Measurements from ENCODE around the gene CIITA.

CIITA gene

DNA sequence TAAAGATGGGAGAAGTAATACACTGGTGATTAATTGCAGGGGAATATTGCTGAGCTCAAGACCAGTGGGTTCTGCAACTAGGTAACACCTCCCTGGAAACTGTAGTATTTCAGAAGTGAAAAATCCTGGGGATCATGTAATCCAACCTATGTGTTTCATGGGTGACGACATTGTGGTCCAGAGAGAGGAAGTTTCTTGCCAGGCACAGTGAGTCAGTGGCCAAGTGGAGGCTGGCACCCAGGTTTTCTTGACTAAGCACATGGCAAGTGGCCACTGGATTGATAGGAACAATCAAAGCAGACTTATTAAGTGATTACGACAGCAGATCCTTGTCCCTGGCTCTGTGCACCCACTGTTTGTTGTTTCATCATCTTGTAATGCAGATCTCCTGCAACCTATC lies 14.6 kb upstream of the CIITA start:
- H3K4me3 ChIP-seq (ENCODE audit: low read depth, low read length), result no peak overlapping the region
- no peak for DNase-seq (ENCODE audit: low read depth)

DNA sequence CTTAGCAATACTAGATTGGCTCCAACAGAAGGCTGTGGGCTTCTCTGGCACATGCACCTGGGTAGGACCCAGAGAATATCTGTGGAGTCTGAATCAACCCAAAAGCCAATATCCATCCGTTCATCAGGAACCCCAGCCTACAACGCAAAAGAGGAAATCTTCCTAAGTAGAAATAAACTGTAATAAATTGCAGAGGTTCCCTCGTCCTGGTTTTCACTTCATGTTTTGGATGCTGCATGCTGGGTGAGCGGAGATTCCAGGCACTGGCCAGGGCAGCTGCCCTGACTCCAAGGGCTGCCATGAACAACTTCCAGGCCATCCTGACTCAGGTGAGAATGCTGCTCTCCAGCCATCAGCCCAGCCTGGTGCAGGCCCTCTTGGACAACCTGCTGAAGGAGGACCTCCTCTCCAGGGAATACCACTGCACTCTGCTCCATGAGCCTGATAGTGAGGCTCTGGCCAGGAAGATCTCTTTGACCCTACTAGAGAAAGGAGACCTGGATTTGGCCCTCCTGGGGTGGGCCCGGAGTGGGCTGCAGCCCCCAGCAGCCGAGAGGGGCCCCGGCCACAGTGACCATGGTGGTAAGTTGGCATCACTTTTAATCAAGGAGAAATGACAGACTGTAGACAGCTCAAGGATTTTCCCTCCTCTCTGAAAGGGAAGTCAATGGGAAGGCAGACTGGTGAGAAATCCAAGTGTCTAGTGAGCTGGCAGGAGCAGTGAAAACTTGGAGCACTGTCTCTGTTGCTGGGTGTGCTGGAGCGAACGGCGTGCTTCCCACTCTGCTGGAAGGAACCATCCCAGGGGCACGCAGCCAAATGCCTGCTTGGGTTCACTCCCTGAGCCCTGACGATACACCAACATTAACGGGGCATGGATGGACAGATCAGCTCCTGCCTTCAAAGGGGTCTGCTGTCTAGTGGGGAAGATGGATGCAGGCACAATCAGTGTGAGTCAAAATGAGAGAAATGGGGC lies 10.7 kb upstream of the CIITA start:
- no peak overlapping the region for H3K4me3 ChIP-seq (ENCODE audit: low read depth, low read length)
- DNase-seq (ENCODE audit: low read depth), result no peak
- no peak for TF ChIP-seq CTCF (IDR thresholded peaks at IDR 0.05; ENCODE audit: control insufficient read depth, extremely low read depth, insufficient read depth)

More for the DNA sequence above, 14.6 kb upstream of the CIITA start:
- TF ChIP-seq CTCF (IDR thresholded peaks at IDR 0.05; ENCODE audit: control insufficient read depth, extremely low read depth, insufficient read depth), result no peak

DNA sequence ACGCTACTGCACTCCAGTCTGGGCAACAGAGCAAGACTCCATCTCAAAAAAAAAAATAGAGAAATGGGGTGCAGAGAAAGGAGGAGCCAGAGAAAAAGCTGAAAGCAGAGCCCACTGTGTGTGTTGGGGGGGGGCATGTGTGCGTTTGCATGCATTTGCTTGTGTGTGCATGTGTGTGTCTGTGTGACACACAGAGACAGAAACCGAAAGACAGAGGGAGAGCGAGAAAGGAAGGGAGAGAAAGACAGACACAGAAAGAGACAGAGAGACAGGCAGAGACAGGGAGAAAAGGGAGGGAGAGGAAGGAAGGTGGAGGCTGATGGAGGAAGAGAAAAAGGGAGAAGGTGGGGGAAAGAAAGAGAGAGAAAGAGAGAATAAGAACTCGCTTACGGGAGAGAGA lies 9.8 kb upstream of the CIITA start:
- no peak overlapping the region for H3K4me3 ChIP-seq (ENCODE audit: low read depth, low read length)
- no peak for TF ChIP-seq CTCF (IDR thresholded peaks at IDR 0.05; ENCODE audit: control insufficient read depth, extremely low read depth, insufficient read depth)

GRCh38 chr16:10868104-10868595 lies 8.9 kb upstream of the CIITA start:
- no peak for DNase-seq (ENCODE audit: low read depth)
- no peak overlapping the region for H3K4me3 ChIP-seq (ENCODE audit: low read depth, low read length)
- TF ChIP-seq CTCF (IDR thresholded peaks at IDR 0.05; ENCODE audit: control insufficient read depth, extremely low read depth, insufficient read depth), result no peak

More for the DNA sequence above, 9.8 kb upstream of the CIITA start:
- DNase-seq (ENCODE audit: low read depth), result no peak

DNA sequence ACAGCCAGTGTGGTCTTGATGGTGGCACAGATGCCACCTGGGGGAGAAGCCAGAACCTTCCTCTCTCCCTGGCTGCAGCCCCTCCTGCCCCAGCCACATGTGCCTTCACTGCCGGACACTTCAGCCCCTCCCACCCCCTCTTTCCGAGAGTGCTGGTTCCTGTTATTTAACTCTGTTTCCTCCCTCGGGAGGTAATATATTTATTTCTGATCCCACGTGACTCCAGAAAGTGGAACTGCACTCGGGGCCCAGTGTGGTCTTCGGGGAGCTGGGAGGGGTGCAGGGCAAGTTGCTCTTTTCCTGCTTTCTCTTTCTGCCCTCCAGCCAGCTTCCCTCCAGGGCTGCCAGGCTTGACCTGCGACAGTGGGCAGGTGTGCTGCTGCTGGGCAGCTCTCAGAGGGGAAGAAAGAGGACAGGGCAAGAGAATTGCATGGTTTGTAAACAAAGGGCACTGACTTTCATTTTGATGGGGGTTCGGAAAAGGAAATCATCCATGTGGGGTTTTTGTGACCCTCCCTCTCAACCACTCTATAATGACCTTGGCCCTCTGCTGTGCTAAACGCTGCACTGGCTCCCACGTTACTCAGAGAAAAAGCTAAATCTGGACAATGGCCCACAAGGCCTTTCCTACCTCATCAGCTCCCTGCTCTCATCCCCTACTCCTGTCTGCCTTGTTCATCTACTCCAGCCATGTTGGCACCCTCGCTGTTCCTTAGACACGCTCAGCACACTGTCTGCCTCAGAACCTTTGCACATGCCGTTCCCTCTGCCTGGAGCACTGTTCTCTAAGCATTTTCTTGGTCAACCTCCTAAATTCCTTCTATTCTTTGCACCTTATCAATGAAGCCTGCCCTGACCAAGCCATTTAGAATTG lies 8.2 kb upstream of the CIITA start:
- H3K4me3 ChIP-seq (ENCODE audit: low read depth, low read length), result no peak overlapping the region
- no peak for TF ChIP-seq CTCF (IDR thresholded peaks at IDR 0.05; ENCODE audit: control insufficient read depth, extremely low read depth, insufficient read depth)
- DNase-seq (ENCODE audit: low read depth), result no peak

GRCh38 chr16:10870137-10870776 lies 6.7 kb upstream of the CIITA start:
- no peak for TF ChIP-seq CTCF (IDR thresholded peaks at IDR 0.05; ENCODE audit: control insufficient read depth, extremely low read depth, insufficient read depth)
- H3K4me3 ChIP-seq (ENCODE audit: low read depth, low read length), result no peak overlapping the region
- no peak for DNase-seq (ENCODE audit: low read depth)
